Measurements from ENCODE around the gene IL12RB2. TPM values are rescaled to one million over a fixed set of nuclear protein-coding genes. Genes with fewer than 3 reads are reported as not detected.

The IL12RB2 gene
- total RNA-seq, 1 donor from 2014 or later, result 1.1 TPM

DNA sequence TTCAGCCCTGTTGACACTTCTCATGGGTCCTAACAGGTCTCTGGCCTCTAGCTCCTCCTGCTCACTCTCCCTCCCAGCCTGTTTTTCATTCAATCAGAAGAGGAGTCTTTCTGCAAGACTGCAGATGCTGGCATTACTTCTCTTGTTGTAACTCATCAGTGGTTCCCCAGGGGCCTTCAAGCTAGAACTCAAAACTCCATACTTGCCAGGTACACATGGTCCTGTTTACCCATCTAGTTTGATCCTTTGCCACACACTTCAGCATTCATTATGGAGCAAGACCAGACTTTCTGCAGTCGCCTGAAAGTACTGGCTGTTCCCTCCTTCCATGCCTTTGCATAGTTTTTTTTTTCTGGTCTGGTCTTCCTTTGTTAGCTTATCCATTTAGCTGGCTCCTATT, 74.6 kb downstream of the IL12RB2 start:
- ATAC-seq (ENCODE audit: low read depth), result no peak
- H3K36me3 Mint-ChIP-seq (ENCODE audit: low read depth), result peaks cover 16% of the 10 kb centered on the region
- no peak overlapping the region for H3K4me3 Mint-ChIP-seq
- peaks cover 21% of the 10 kb centered on the region for H3K9me3 Mint-ChIP-seq
- H3K27me3 Mint-ChIP-seq, result no peaks in the 10 kb centered on the region
- no peak overlapping the region for H3K27ac Mint-ChIP-seq
- ChIA-PET CTCF (no interaction called here), POLR2A (no interaction called here)
- intact Hi-C loops (cut with micrococcal nuclease), result no loop called here
- DNase-seq, result no peak
- TF ChIP-seq, protein P1, sequence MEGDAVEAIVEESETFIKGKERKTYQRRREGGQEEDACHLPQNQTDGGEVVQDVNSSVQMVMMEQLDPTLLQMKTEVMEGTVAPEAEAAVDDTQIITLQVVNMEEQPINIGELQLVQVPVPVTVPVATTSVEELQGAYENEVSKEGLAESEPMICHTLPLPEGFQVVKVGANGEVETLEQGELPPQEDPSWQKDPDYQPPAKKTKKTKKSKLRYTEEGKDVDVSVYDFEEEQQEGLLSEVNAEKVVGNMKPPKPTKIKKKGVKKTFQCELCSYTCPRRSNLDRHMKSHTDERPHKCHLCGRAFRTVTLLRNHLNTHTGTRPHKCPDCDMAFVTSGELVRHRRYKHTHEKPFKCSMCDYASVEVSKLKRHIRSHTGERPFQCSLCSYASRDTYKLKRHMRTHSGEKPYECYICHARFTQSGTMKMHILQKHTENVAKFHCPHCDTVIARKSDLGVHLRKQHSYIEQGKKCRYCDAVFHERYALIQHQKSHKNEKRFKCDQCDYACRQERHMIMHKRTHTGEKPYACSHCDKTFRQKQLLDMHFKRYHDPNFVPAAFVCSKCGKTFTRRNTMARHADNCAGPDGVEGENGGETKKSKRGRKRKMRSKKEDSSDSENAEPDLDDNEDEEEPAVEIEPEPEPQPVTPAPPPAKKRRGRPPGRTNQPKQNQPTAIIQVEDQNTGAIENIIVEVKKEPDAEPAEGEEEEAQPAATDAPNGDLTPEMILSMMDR (IDR thresholded peaks at IDR 0.05), result no peak
- no peaks in the 10 kb centered on the region for H3K4me1 Mint-ChIP-seq

DNA sequence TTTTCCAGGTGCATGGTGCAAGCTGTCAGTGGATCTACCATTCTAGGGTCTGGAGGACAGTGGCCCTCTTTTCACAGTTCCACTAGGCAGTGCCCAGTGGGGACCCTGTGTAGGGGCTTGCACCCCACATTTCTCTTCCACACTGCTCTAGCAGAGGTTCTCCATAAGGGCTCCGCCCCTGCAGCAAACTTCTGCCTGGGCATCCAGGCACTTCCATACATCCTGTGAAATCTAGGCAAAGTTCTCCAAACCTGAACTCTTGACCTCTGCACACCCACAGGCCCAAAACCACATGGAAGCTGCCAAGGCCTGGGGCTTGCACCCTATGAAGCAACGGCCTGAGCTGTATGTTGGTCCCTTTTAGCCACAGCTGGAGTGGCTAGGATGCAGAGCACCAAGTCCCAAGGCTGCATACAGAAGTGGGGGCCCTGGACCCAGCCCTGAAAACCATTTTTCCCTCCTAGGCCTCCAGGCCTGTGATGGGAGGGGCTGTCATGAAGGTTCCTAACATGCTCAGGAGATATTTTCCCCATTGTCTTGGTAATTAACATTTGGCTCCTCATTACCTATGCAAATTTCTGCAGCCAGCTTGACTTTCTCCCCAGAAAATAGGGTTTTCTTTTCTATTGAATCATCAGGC, 76.4 kb downstream of the IL12RB2 start:
- Mint-ChIP-seq H3K4me3 (no peak overlapping the region), H3K27me3 (no peaks in the 10 kb centered on the region), H3K27ac (no peak overlapping the region), H3K4me1 (no peaks in the 10 kb centered on the region), H3K36me3 (ENCODE audit: low read depth) (peaks cover 16% of the 10 kb centered on the region), H3K9me3 (peaks cover 21% of the 10 kb centered on the region)
- DNase-seq, result no peak
- POLR2A ChIA-PET, result no interaction called here
- intact Hi-C loops (cut with micrococcal nuclease), result no loop called here
- TF ChIP-seq, protein P1 (IDR thresholded peaks at IDR 0.05), result no peak
- no peak for ATAC-seq (ENCODE audit: low read depth)
- CTCF ChIA-PET, result no interaction called here

- Mint-ChIP-seq H3K27ac (no peak overlapping the region), H3K9me3 (no peaks in the 10 kb centered on the region), H3K27me3 (no peaks in the 10 kb centered on the region), H3K4me1 (no peaks in the 10 kb centered on the region), H3K36me3 (ENCODE audit: low read depth) (peaks cover 6% of the 10 kb centered on the region), H3K4me3 (no peak overlapping the region)
- CTCF ChIA-PET, result no interaction called here
- intact Hi-C loops (cut with micrococcal nuclease), result no loop called here
- TF ChIP-seq, protein P1 (IDR thresholded peaks at IDR 0.05), result no peak
- ATAC-seq (ENCODE audit: low read depth) (no peak), DNase-seq (no peak)
- POLR2A ChIA-PET, result interaction anchor here (0.7 kb wide), 1 partner anchor 13 kb away, joined by 5 read pairs; no protein-coding TSS in a partner anchor
Measured at GRCh38 chr1:67390041-67390887, 82.6 kb downstream of the IL12RB2 start.

GRCh38 chr1:67393240-67393639, 85.6 kb downstream of the IL12RB2 start:
- DNase-seq (no peak), ATAC-seq (ENCODE audit: low read depth) (no peak)
- H3K36me3 Mint-ChIP-seq (ENCODE audit: low read depth), result no peaks in the 10 kb centered on the region
- intact Hi-C loops (cut with micrococcal nuclease), result no loop called here
- H3K4me1 Mint-ChIP-seq, result no peaks in the 10 kb centered on the region
- no peak overlapping the region for H3K27ac Mint-ChIP-seq
- H3K9me3 Mint-ChIP-seq, result no peaks in the 10 kb centered on the region
- no peaks in the 10 kb centered on the region for H3K27me3 Mint-ChIP-seq
- H3K4me3 Mint-ChIP-seq, result no peak overlapping the region
- TF ChIP-seq, protein P1 (IDR thresholded peaks at IDR 0.05), result no peak
- POLR2A ChIA-PET, result no interaction called here
- CTCF ChIA-PET, result no interaction called here

DNA sequence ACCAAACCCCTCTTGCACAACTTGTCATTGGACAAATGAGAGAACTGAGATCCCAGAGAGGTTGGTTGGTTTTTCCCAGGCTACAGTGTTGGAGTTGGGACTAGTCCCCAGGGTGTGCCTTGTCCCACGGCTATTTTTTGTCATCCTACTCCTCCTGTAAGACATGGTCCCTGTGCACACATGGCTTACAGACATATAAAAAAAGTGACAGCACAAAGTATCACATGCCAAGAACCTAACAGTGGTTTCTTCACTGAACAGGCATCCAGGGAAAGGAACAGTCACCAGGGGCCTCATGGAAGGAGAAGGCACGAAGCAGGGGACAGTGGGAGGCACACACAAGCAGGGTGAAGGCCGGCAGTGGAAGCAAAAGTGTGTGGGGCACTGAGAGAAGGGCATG, 86.1 kb downstream of the IL12RB2 start:
- no peaks in the 10 kb centered on the region for H3K36me3 Mint-ChIP-seq (ENCODE audit: low read depth)
- CTCF ChIA-PET, result no interaction called here
- no peak for DNase-seq
- no peaks in the 10 kb centered on the region for H3K9me3 Mint-ChIP-seq
- no peak overlapping the region for H3K27ac Mint-ChIP-seq
- POLR2A ChIA-PET, result no interaction called here
- TF ChIP-seq, protein P1 (IDR thresholded peaks at IDR 0.05), result no peak
- no peaks in the 10 kb centered on the region for H3K4me1 Mint-ChIP-seq
- no peaks in the 10 kb centered on the region for H3K27me3 Mint-ChIP-seq
- intact Hi-C loops (cut with micrococcal nuclease), result no loop called here
- no peak for ATAC-seq (ENCODE audit: low read depth)
- H3K4me3 Mint-ChIP-seq, result no peak overlapping the region

Data from activated B cell treated with CpG ODN at 0.5 μM for 24 hours (primary cell).